Measurements from ENCODE around the gene PTPRQ. TPM values are rescaled to one million over a fixed set of nuclear protein-coding genes. Genes with fewer than 3 reads are reported as not detected.

The PTPRQ gene
- total RNA-seq, 1 experiment from 2014 or later, result not detected

DNA sequence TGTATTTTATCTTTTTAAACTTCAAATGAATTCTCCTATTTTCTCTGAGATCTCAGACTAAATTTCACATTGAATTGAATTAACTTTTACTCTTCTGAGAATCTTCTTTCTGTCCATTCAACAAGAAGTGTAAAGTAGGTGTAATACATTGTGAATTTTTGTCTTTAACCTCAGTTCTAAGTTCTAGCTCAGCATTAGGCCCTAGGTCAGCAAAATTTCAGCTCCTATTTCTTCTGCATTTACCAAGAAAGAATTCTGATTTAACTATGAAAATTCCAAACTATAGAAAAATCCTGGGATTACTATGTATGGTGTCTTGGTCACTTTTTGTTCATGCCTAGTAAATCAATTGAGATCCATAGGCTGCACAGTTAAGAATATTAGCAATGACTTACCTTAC is 152.5 kb downstream of the PTPRQ start:
- DNase-seq (ENCODE audit: low spot score), result no peak
- no peaks in the 10 kb centered on the region for H3K36me3 Mint-ChIP-seq
- ChIA-PET CTCF (interaction anchor here (0.8 to 1.9 kb wide), 4 partner anchors 12 to 183 kb away, joined by 3 to 9 read pairs (median 6); no protein-coding TSS in a partner anchor), POLR2A (no interaction called here)
- H3K27me3 Mint-ChIP-seq (ENCODE audit: low read depth), result no peaks in the 10 kb centered on the region
- no peak for TF ChIP-seq SP1 (CRISPR knock-in tag; conservative IDR thresholded peaks at IDR 0.05)
- no peak for TF ChIP-seq KAT7 (CRISPR knock-in tag; IDR thresholded peaks at IDR 0.05; ENCODE audit: borderline replicate concordance)
- TF ChIP-seq, protein P1, sequence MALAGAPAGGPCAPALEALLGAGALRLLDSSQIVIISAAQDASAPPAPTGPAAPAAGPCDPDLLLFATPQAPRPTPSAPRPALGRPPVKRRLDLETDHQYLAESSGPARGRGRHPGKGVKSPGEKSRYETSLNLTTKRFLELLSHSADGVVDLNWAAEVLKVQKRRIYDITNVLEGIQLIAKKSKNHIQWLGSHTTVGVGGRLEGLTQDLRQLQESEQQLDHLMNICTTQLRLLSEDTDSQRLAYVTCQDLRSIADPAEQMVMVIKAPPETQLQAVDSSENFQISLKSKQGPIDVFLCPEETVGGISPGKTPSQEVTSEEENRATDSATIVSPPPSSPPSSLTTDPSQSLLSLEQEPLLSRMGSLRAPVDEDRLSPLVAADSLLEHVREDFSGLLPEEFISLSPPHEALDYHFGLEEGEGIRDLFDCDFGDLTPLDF (CRISPR knock-in tag; IDR thresholded peaks at IDR 0.05), result no peak
- TF ChIP-seq, protein P2, sequence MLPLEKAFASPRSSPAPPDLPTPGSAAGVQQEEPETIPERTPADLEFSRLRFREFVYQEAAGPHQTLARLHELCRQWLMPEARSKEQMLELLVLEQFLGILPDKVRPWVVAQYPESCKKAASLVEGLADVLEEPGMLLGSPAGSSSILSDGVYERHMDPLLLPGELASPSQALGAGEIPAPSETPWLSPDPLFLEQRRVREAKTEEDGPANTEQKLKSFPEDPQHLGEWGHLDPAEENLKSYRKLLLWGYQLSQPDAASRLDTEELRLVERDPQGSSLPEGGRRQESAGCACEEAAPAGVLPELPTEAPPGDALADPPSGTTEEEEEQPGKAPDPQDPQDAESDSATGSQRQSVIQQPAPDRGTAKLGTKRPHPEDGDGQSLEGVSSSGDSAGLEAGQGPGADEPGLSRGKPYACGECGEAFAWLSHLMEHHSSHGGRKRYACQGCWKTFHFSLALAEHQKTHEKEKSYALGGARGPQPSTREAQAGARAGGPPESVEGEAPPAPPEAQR (CRISPR knock-in tag; IDR thresholded peaks at IDR 0.05), result no peak
- TF ChIP-seq JUN (CRISPR knock-in tag; IDR thresholded peaks at IDR 0.05), result no peak
- TF ChIP-seq OVOL2 (CRISPR knock-in tag; IDR thresholded peaks at IDR 0.05; ENCODE audit: borderline replicate concordance), result no peak
- no peak for TF ChIP-seq SMAD3 (CRISPR knock-in tag; IDR thresholded peaks at IDR 0.05; ENCODE audit: borderline replicate concordance)
- TF ChIP-seq, protein P3, sequence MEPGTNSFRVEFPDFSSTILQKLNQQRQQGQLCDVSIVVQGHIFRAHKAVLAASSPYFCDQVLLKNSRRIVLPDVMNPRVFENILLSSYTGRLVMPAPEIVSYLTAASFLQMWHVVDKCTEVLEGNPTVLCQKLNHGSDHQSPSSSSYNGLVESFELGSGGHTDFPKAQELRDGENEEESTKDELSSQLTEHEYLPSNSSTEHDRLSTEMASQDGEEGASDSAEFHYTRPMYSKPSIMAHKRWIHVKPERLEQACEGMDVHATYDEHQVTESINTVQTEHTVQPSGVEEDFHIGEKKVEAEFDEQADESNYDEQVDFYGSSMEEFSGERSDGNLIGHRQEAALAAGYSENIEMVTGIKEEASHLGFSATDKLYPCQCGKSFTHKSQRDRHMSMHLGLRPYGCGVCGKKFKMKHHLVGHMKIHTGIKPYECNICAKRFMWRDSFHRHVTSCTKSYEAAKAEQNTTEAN (CRISPR knock-in tag; IDR thresholded peaks at IDR 0.05), result no peak
- no peak for TF ChIP-seq TEAD4 (CRISPR knock-in tag; IDR thresholded peaks at IDR 0.05)
- no peaks in the 10 kb centered on the region for H3K9me3 Mint-ChIP-seq
- no peak overlapping the region for H3K4me3 Mint-ChIP-seq
- ATAC-seq, result no peak
- H3K27ac Mint-ChIP-seq, result no peak overlapping the region
- H3K4me1 Mint-ChIP-seq, result peaks cover 14% of the 10 kb centered on the region

DNA sequence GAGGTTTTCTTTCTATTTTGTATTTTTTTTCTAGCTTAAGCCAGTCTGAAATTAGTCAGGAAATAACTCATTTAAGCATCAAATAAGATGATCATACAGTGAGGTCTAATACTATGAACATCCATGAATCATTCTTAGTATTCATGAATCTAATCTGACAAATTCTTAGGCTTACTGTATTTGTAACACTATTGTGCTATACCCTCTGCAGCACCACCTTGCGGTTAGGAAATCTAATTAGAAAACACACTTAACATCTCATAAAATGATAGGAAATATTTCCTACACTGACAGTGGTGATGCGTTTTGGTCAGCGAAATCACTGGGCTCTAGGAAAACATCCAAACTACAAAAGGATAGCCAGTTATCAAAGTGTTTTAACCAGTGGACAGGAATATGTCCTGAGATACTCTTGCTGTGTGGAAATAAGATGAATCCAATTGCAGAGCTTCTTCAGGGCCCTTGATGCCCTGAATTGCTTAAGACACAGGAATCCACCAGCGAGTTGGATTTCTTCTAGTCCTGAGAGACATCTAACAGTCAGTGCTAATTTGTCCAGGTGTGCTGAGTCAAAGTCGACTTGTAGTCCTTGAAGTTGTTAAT is 154.1 kb downstream of the PTPRQ start:
- peaks cover 14% of the 10 kb centered on the region for H3K4me1 Mint-ChIP-seq
- no peak overlapping the region for H3K27ac Mint-ChIP-seq
- H3K9me3 Mint-ChIP-seq, result no peaks in the 10 kb centered on the region
- no peaks in the 10 kb centered on the region for H3K27me3 Mint-ChIP-seq (ENCODE audit: low read depth)
- H3K36me3 Mint-ChIP-seq, result no peaks in the 10 kb centered on the region
- CTCF ChIA-PET, result interaction anchor here (0.6 to 1.9 kb wide), 6 partner anchors 10 to 184 kb away, joined by 3 to 6 read pairs (median 3); no protein-coding TSS in a partner anchor
- ATAC-seq (peak; percentile 59; the same call in 1 of the 2 replicates), DNase-seq (ENCODE audit: low spot score) (peak; percentile 10)
- TF ChIP-seq TP53 (CRISPR knock-in tag; IDR thresholded peaks at IDR 0.05), result no peak
- TF ChIP-seq, protein P4, sequence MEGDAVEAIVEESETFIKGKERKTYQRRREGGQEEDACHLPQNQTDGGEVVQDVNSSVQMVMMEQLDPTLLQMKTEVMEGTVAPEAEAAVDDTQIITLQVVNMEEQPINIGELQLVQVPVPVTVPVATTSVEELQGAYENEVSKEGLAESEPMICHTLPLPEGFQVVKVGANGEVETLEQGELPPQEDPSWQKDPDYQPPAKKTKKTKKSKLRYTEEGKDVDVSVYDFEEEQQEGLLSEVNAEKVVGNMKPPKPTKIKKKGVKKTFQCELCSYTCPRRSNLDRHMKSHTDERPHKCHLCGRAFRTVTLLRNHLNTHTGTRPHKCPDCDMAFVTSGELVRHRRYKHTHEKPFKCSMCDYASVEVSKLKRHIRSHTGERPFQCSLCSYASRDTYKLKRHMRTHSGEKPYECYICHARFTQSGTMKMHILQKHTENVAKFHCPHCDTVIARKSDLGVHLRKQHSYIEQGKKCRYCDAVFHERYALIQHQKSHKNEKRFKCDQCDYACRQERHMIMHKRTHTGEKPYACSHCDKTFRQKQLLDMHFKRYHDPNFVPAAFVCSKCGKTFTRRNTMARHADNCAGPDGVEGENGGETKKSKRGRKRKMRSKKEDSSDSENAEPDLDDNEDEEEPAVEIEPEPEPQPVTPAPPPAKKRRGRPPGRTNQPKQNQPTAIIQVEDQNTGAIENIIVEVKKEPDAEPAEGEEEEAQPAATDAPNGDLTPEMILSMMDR (IDR thresholded peaks at IDR 0.05), result peak; percentile 36; the same call in 1 of the 2 replicates
- POLR2A ChIA-PET, result no interaction called here
- H3K4me3 Mint-ChIP-seq, result no peak overlapping the region

DNA sequence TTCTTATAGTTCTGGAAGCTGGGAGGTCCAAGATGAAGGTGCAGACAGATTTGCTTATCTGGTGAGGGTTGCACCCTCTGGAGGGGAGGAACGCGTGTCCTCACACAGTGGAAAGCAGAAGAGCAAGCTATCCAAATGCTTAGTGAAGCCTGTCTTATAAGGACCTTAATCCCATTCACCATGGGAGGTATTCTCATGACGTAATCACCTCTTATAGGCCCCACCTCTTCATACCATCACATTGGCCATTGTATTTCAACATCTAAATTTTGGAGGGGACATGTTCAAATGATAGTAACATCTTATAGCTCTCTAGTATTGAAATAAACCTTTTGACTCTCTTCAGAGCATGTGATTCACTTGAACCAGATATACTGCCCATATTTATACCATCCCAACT is 158.4 kb downstream of the PTPRQ start:
- 0 out of 2 replicates have a peak, but pooled peaks have one; percentile 28 for ATAC-seq
- 0 out of 2 replicates have a peak, but pooled peaks cover 4% of the 10 kb centered on the region for H3K4me1 Mint-ChIP-seq
- DNase-seq (ENCODE audit: low spot score), result no peak
- TF ChIP-seq PRRX2 (CRISPR knock-in tag; IDR thresholded peaks at IDR 0.05) (no peak), CBFB (CRISPR knock-in tag; IDR thresholded peaks at IDR 0.05; ENCODE audit: low read depth) (no peak)
- TF ChIP-seq, protein P5, sequence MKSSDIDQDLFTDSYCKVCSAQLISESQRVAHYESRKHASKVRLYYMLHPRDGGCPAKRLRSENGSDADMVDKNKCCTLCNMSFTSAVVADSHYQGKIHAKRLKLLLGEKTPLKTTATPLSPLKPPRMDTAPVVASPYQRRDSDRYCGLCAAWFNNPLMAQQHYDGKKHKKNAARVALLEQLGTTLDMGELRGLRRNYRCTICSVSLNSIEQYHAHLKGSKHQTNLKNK (CRISPR knock-in tag; IDR thresholded peaks at IDR 0.05), result no peak
- POLR2A ChIA-PET, result no interaction called here
- no peaks in the 10 kb centered on the region for H3K9me3 Mint-ChIP-seq
- no peak overlapping the region for H3K27ac Mint-ChIP-seq
- no peak overlapping the region for H3K4me3 Mint-ChIP-seq
- no peaks in the 10 kb centered on the region for H3K27me3 Mint-ChIP-seq (ENCODE audit: low read depth)
- CTCF ChIA-PET, result interaction anchor here (0.9 to 1.7 kb wide), 2 partner anchors 30 to 655 kb away, joined by 3 to 7 read pairs; no protein-coding TSS in a partner anchor
- no peaks in the 10 kb centered on the region for H3K36me3 Mint-ChIP-seq
